H1 (cell line): Measurements from ENCODE around the gene UBQLN4. TPM values are rescaled to one million over a fixed set of nuclear protein-coding genes. Genes with fewer than 3 reads are reported as not detected.

Experiments
- CBX8 ChIP-seq: fragments of 300-800, 300-1000 bp; sonication (generic); IDR thresholded peaks from 2 replicates; pipeline ENCODE4 v1.7.1; 2016; ENCODE audit warnings: low read depth, low read length, borderline replicate concordance
- CTBP2 ChIP-seq: IDR thresholded peaks from 2 replicates; pipeline ENCODE4 v1.7.0; 2011; ENCODE audit warnings: borderline replicate concordance, mild to moderate bottlenecking, moderate library complexity, mixed read lengths, low read length; ENCODE audit not compliant: insufficient read depth, insufficient read length
- EP300 ChIP-seq, 2 experiments: IDR thresholded peaks; 1 replicate in 1 of 2; 2 replicates in 1 of 2; pipeline ENCODE4 v1.6.1; 2011 to 2012; ENCODE audit warnings: low read depth in 2 of 2, low read length in 2 of 2, mild to moderate bottlenecking in 2 of 2, borderline replicate concordance in 1 of 2, inconsistent platforms in 1 of 2, moderate library complexity in 1 of 2
- HDAC2 ChIP-seq, 2 experiments: fragments of 300-600 bp in 1 of 2; sonication (generic) in 1 of 2; IDR thresholded peaks; 2 replicates each; pipeline ENCODE4 v1.6.1; 2011 to 2012; ENCODE audit warnings: low read depth in 2 of 2, low read length in 2 of 2, mild to moderate bottlenecking in 2 of 2, moderate library complexity in 2 of 2, borderline replicate concordance in 1 of 2, inconsistent platforms in 1 of 2
- NRF1 ChIP-seq: IDR thresholded peaks from 2 replicates; pipeline ENCODE4 v1.6.1; 2011; ENCODE audit warnings: mild to moderate bottlenecking, low read depth, low read length, improper control_type of control experiment
- RBBP5 ChIP-seq: IDR thresholded peaks from 2 replicates; pipeline ENCODE4 v1.7.1; 2012; ENCODE audit warnings: low read depth, mild to moderate bottlenecking, inconsistent platforms, low read length, moderate library complexity, borderline replicate concordance
- TBP ChIP-seq: IDR thresholded peaks from 2 replicates; pipeline ENCODE4 v1.6.1; 2011; ENCODE audit warnings: low read depth, low read length, improper control_type of control experiment
- TEAD4 ChIP-seq: IDR thresholded peaks from 2 replicates; pipeline ENCODE4 v1.6.1; 2012; ENCODE audit warnings: low read depth, low read length, inconsistent platforms, mixed read lengths
- polyA plus RNA-seq, 7 experiments: library from polyadenylated mRNA; depleted of rRNA in 3 of 7; stranded (reverse) in 5 of 7; unstranded in 2 of 7; fragments of >200 nt in 5 of 7; fragments of 200-250 nt in 2 of 7; gene quantifications; 1 replicate in 5 of 7; 2 replicates in 1 of 7; 4 replicates in 1 of 7; pipeline versions ENCODE4 v1.2.1 to v1.2.3, GENCODE V29; 2011 to 2013; ENCODE audit warnings: missing spikeins in 2 of 7, mixed read lengths in 2 of 7
- total RNA-seq: library from RNA; stranded (reverse); fragmentation: NEBNext Ultra II Directional; extraction: Animal tissue kit (Norgen Biotek cat#: 25700); gene quantifications from 2 replicates; pipeline ENCODE4 v1.2.1, GENCODE V29; 2021

Gene UBQLN4
- total and polyA plus RNA-seq, 2 of the 8 experiments (the other 6 are each of a cell fraction or from before 2014, with no cell fraction given): 37.7 to 52.0 TPM

DNA sequence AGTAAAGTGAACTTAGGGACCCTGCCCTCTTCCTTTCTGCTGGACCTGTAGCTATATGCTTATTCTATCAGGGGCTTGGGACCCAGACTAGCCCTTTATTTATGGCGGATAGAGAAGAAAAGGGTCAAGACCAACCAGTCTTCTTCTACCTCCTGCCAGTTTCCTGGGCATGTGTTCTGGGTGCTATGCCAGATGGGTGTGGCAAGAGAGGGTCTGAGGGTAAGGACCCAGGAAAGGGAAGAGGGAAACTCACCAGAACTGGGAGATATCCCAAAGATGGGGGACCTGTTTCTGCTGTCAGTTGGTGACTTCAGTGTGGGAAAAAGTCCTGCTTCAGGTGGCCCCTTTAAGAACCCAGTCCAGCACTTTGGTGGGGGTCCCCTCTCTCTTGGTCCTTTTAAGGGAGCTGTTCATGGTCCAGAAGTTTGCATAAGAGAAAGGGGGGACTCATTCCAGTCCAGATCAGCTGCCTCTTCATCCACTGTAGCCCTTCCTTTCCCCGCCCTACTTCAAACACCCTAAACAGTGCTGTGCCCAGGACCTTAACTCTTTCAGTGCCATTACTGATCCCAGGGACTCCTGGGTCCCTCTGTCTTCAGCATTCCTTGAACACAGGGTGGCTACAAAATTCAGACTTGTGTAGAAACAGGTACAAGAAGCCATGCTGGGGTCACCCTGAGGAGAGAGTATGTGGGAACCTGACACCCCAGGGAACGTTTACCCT is 51.2 kb downstream of the UBQLN4 start (continued):
- no peak for TF ChIP-seq EP300 (IDR thresholded peaks at IDR 0.05; ENCODE audit: borderline replicate concordance in 1 of 2, low read depth in 2 of 2, low read length in 2 of 2)
- no peak for TF ChIP-seq CBX8
- TF ChIP-seq RBBP5: no peak
- TF ChIP-seq NRF1: no peak
- no peak for TF ChIP-seq TBP
- no peak for TF ChIP-seq TEAD4
- no peak for TF ChIP-seq CTBP2
- no peak for TF ChIP-seq HDAC2 (IDR thresholded peaks at IDR 0.05; ENCODE audit: borderline replicate concordance in 1 of 2, low read depth in 2 of 2, low read length in 2 of 2)
